HepG2 (cell line): ENCODE data around the gene ACOXL. TPM values are rescaled to one million over a fixed set of nuclear protein-coding genes. Genes with fewer than 3 reads are reported as not detected.

Experiments used
- HOXA7 ChIP-seq: sonication (generic); formaldehyde crosslinking; IDR thresholded peaks from 2 replicates; pipeline ENCODE4 v1.8.1; 2022; ENCODE audit warnings: mild to moderate bottlenecking, missing genetic modification reagents, moderate library complexity
- MAF1 ChIP-seq: sonication (generic); formaldehyde crosslinking; IDR thresholded peaks from 2 replicates; pipeline ENCODE4 v1.5.0; 2020; ENCODE audit warnings: missing genetic modification reagents, borderline replicate concordance
- MLXIP ChIP-seq: sonication (generic); formaldehyde crosslinking; IDR thresholded peaks from 2 replicates; pipeline ENCODE4 v1.9.0; 2021; ENCODE audit warnings: missing genetic modification reagents, borderline replicate concordance
- NFIC ChIP-seq: IDR thresholded peaks from 2 replicates; pipeline ENCODE4 v1.6.1; 2012; ENCODE audit warnings: mild to moderate bottlenecking, low read length, inconsistent platforms
- RBFOX2 ChIP-seq: fragments of 200-400 bp; formaldehyde crosslinking; IDR thresholded peaks from 2 replicates; pipeline ENCODE4 v1.6.1; 2017; ENCODE audit warnings: low read depth, mild to moderate bottlenecking, low read length
- REL ChIP-seq: sonication (generic); formaldehyde crosslinking; conservative IDR thresholded peaks from 2 replicates; pipeline ENCODE4 v1.8.0; 2022; ENCODE audit warnings: mild to moderate bottlenecking, missing genetic modification reagents, moderate library complexity
- RFXAP ChIP-seq: sonication (generic); formaldehyde crosslinking; IDR thresholded peaks from 2 replicates; pipeline ENCODE4 v1.4.0; 2020; ENCODE audit warnings: missing genetic modification reagents, borderline replicate concordance
- RORA ChIP-seq: sonication (generic); formaldehyde crosslinking; IDR thresholded peaks from 2 replicates; pipeline ENCODE4 v1.5.0; 2020; ENCODE audit warnings: mild to moderate bottlenecking, missing genetic modification reagents, moderate library complexity
- SRSF4 ChIP-seq: fragments of 200-400 bp; formaldehyde crosslinking; IDR thresholded peaks from one replicate; pipeline ENCODE4 v1.6.1; 2018; ENCODE audit warnings: mild to moderate bottlenecking, low read depth, low read length, moderate library complexity; ENCODE audit not compliant: poor library complexity, severe bottlenecking
- THYN1 ChIP-seq: sonication (generic); formaldehyde crosslinking; IDR thresholded peaks from 2 replicates; pipeline ENCODE4 v1.8.1; 2023; ENCODE audit warnings: low read depth, mild to moderate bottlenecking, moderate library complexity, missing genetic modification reagents, borderline replicate concordance
- ZMYM4 ChIP-seq: sonication (generic); formaldehyde crosslinking; IDR thresholded peaks from 2 replicates; pipeline ENCODE4 v1.8.1; 2023; ENCODE audit warnings: mild to moderate bottlenecking, missing genetic modification reagents
- ZNF383 ChIP-seq: sonication (generic); formaldehyde crosslinking; IDR thresholded peaks from 2 replicates; pipeline ENCODE4 v1.4.0; 2020; ENCODE audit warnings: missing genetic modification reagents, mild to moderate bottlenecking, borderline replicate concordance
- polyA plus RNA-seq, 8 experiments: library from polyadenylated mRNA; depleted of rRNA in 3 of 8; stranded (reverse) in 7 of 8; unstranded in 1 of 8; fragments of >200 nt; fragmentation: Illumina TruSeq in 4 of 8; extraction: Trizol in 4 of 8; gene quantifications; 2 replicates each; pipeline versions ENCODE4 v1.2.1 to v1.2.3, GENCODE V29; 2011 to 2016; ENCODE audit warnings: low read depth in 4 of 8, missing spikeins in 1 of 8, mixed read lengths in 1 of 8; ENCODE audit not compliant: insufficient read depth in 1 of 8
- total RNA-seq, 5 experiments: library from RNA; depleted of rRNA; stranded (reverse); fragments of >200 nt; fragmentation: Illumina TruSeq; extraction: Trizol; gene quantifications; 2 replicates each; pipeline ENCODE4 v1.2.3, GENCODE V29; 2016; ENCODE audit warnings: low read depth in 1 of 5
- TF ChIP-seq, protein P1 (sequence below): sonication (generic); formaldehyde crosslinking; IDR thresholded peaks from 2 replicates; pipeline ENCODE4 v1.8.0; 2022; ENCODE audit warnings: mild to moderate bottlenecking, missing genetic modification reagents, borderline replicate concordance
- TF ChIP-seq, protein P2 (sequence below): sonication (generic); formaldehyde crosslinking; IDR thresholded peaks from 2 replicates; pipeline ENCODE4; 2020; ENCODE audit warnings: missing genetic modification reagents, mild to moderate bottlenecking, borderline replicate concordance
- TF ChIP-seq, protein P3 (sequence below): sonication (generic); formaldehyde crosslinking; IDR thresholded peaks from 2 replicates; pipeline ENCODE4 v1.8.0; 2022; ENCODE audit warnings: mild to moderate bottlenecking, missing genetic modification reagents
- TF ChIP-seq, protein P4 (sequence below): sonication (generic); formaldehyde crosslinking; IDR thresholded peaks from 2 replicates; pipeline ENCODE4 v1.4.0; 2020; ENCODE audit warnings: missing genetic modification reagents

The ACOXL gene
- total and polyA plus RNA-seq, 2 of the 13 experiments (the other 11 are each of a cell fraction or from before 2014, with no cell fraction given), result not detected

DNA sequence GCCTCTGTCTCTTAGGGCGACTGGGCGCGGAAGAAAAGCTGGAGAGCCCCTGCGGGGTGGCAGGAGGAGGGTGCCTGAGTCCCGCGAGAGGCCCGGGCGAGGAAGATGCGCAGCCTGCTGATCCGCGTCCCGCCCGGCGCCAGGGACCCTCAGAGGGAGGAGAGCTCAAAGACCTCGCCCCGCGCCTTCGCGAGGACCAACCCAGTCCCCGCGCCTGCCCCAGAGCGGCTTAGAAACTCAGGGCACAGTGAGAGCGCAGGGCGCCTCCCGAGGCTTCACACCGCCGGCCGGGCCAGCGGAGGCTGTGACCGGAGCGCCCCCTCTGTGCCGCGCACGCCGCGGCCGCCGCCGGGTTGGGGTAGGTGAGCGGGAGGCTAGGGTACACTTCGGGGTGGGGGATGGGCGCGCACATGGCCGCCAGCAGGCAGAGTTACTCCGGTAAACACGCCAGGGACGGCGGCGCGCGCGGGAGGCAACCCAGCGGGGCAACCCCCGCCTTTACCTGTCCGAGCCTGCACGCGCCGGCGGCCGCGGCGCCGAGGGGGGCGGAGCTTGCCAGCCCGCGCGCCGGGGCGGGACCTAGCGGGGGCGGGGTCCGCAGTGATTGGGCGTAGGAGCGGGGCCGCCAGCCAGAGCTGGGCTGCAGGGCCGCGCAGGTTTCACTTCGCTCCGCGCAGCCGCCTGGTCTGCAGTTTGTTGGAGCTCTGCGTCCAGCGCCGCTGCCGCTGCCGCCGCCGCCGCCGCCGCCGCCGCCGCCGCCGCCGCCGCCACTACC, 388.1 kb downstream of the ACOXL start, which contains the start of gene BCL2L11 (continued):
- TF ChIP-seq REL (peak; percentile 61; the same call in 1 of the 2 replicates), ZNF383 (CRISPR knock-in tag) (0 out of 2 replicates have a peak, but pooled peaks have one; percentile 43), ZMYM4 (CRISPR knock-in tag) (peak; percentile 97), RBFOX2 (peak; percentile 90), RFXAP (peak; percentile 92), MAF1 (CRISPR knock-in tag) (peak; percentile 73; the same call in 1 of the 2 replicates), NFIC (no peak; the same call in 1 of the 2 replicates), SRSF4 (no peak), RORA (CRISPR knock-in tag) (no peak), THYN1 (0 out of 2 replicates have a peak, but pooled peaks have one; percentile 82), MLXIP (CRISPR knock-in tag) (0 out of 2 replicates have a peak, but pooled peaks have one; percentile 7), HOXA7 (CRISPR knock-in tag) (no peak)
- TF ChIP-seq, protein P1, sequence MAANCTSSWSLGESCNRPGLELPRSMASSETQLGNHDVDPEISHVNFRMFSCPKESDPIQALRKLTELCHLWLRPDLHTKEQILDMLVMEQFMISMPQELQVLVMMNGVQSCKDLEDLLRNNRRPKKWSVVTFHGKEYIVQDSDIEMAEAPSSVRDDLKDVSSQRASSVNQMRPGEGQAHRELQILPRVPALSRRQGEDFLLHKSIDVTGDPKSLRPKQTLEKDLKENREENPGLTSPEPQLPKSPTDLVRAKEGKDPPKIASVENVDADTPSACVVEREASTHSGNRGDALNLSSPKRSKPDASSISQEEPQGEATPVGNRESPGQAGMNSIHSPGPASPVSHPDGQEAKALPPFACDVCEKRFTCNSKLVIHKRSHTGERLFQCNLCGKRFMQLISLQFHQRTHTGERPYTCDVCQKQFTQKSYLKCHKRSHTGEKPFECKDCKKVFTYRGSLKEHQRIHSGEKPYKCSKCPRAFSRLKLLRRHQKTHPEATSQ (CRISPR knock-in tag), result peak; percentile 94
- TF ChIP-seq, protein P2, sequence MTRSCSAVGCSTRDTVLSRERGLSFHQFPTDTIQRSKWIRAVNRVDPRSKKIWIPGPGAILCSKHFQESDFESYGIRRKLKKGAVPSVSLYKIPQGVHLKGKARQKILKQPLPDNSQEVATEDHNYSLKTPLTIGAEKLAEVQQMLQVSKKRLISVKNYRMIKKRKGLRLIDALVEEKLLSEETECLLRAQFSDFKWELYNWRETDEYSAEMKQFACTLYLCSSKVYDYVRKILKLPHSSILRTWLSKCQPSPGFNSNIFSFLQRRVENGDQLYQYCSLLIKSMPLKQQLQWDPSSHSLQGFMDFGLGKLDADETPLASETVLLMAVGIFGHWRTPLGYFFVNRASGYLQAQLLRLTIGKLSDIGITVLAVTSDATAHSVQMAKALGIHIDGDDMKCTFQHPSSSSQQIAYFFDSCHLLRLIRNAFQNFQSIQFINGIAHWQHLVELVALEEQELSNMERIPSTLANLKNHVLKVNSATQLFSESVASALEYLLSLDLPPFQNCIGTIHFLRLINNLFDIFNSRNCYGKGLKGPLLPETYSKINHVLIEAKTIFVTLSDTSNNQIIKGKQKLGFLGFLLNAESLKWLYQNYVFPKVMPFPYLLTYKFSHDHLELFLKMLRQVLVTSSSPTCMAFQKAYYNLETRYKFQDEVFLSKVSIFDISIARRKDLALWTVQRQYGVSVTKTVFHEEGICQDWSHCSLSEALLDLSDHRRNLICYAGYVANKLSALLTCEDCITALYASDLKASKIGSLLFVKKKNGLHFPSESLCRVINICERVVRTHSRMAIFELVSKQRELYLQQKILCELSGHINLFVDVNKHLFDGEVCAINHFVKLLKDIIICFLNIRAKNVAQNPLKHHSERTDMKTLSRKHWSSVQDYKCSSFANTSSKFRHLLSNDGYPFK, result peak; percentile 74; the same call in 1 of the 2 replicates
- TF ChIP-seq, protein P3, sequence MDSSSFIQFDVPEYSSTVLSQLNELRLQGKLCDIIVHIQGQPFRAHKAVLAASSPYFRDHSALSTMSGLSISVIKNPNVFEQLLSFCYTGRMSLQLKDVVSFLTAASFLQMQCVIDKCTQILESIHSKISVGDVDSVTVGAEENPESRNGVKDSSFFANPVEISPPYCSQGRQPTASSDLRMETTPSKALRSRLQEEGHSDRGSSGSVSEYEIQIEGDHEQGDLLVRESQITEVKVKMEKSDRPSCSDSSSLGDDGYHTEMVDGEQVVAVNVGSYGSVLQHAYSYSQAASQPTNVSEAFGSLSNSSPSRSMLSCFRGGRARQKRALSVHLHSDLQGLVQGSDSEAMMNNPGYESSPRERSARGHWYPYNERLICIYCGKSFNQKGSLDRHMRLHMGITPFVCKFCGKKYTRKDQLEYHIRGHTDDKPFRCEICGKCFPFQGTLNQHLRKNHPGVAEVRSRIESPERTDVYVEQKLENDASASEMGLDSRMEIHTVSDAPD (CRISPR knock-in tag), result peak; percentile 96
- TF ChIP-seq, protein P4, sequence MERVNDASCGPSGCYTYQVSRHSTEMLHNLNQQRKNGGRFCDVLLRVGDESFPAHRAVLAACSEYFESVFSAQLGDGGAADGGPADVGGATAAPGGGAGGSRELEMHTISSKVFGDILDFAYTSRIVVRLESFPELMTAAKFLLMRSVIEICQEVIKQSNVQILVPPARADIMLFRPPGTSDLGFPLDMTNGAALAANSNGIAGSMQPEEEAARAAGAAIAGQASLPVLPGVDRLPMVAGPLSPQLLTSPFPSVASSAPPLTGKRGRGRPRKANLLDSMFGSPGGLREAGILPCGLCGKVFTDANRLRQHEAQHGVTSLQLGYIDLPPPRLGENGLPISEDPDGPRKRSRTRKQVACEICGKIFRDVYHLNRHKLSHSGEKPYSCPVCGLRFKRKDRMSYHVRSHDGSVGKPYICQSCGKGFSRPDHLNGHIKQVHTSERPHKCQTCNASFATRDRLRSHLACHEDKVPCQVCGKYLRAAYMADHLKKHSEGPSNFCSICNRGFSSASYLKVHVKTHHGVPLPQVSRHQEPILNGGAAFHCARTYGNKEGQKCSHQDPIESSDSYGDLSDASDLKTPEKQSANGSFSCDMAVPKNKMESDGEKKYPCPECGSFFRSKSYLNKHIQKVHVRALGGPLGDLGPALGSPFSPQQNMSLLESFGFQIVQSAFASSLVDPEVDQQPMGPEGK, result peak; percentile 80
